NB4 (cell line): Measurements from ENCODE around the gene NETO2.

ENCODE experiments used
- CTCF ChIP-seq: IDR thresholded peaks from one replicate; pipeline ENCODE4 v1.5.1; 2012; ENCODE audit warnings: low read depth, low read length
- POLR2A ChIP-seq: IDR thresholded peaks from 2 replicates; pipeline ENCODE4 v1.6.1; 2011; ENCODE audit warnings: mild to moderate bottlenecking; ENCODE audit not compliant: insufficient read length; ENCODE audit errors: extremely low read depth

- TF ChIP-seq CTCF (no peak), POLR2A (no peak)
Measured at GRCh38 chr16:47067203-47067602, 76.5 kb downstream of the NETO2 start.
